GM12875 (cell line): ENCODE results near the gene KCNC1.

Experiments
- H3K4me3 ChIP-seq: one replicate; pipeline ENCODE4 v1.5.1; 2011; ENCODE audit warnings: low read depth, low read length, control low read depth
- CTCF ChIP-seq: IDR thresholded peaks from 2 replicates; pipeline ENCODE4 v1.5.1; 2011; ENCODE audit warnings: low read depth, mild to moderate bottlenecking, control low read depth, inconsistent platforms, low read length, moderate library complexity, borderline replicate concordance; ENCODE audit not compliant: insufficient read depth

KCNC1 gene

GRCh38 chr11:17734418-17734911 is at the start of gene KCNC1:
KCNC1 (plus strand) TSS chr11:17734781; CDS start chr11:17736003, 1,222 bp downstream.
- TF ChIP-seq CTCF: no peak
- no peak within 1 kb of the TSS for H3K4me3 ChIP-seq

- no peak overlapping the region for H3K4me3 ChIP-seq
- no peak for TF ChIP-seq CTCF
Measured at GRCh38 chr11:17686231-17686980, 48.2 kb upstream of the KCNC1 start.

- H3K4me3 ChIP-seq: no peak overlapping the region
- no peak for TF ChIP-seq CTCF
Measured at GRCh38 chr11:17687946-17688670, 46.5 kb upstream of the KCNC1 start.

- no peak overlapping the region for H3K4me3 ChIP-seq
- no peak for TF ChIP-seq CTCF
Measured at GRCh38 chr11:17691550-17691949, 43.0 kb upstream of the KCNC1 start.

GRCh38 chr11:17691976-17692375 is 42.6 kb upstream of the KCNC1 start:
- no peak overlapping the region for H3K4me3 ChIP-seq
- TF ChIP-seq CTCF: no peak

GRCh38 chr11:17692931-17693330 is 41.6 kb upstream of the KCNC1 start:
- no peak overlapping the region for H3K4me3 ChIP-seq
- TF ChIP-seq CTCF: no peak
